GM19372 (cell line): ENCODE measurements around the gene TNFRSF11A.

ENCODE experiments used
- ATAC-seq: cut with Tn5 transposase; IDR thresholded peaks from one replicate; pipeline ENCODE4 v1.9.1; 2021; ENCODE audit warnings: mild to moderate bottlenecking, low read depth, moderate library complexity; ENCODE audit not compliant: unreplicated experiment

TNFRSF11A gene

DNA sequence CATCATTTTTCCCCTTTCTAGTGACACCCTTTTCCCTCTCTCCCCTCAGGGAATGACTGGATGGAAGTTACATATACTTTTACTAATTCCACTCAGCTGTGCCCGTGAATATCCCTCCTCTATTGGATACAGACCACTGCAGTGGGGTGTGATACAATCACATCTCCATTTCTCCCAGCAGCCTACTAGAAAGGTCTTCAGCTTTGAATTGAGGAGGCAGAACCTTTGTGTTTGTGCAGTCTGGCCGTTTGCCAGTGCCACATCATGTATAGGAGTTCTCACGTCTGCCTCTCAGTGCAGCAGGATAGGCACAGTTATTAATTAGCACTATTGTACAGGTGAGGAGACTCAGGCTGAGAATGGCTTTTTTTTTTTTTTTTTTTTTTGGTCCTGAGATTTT is 16.4 kb downstream of the TNFRSF11A start:
- no peak for ATAC-seq

DNA sequence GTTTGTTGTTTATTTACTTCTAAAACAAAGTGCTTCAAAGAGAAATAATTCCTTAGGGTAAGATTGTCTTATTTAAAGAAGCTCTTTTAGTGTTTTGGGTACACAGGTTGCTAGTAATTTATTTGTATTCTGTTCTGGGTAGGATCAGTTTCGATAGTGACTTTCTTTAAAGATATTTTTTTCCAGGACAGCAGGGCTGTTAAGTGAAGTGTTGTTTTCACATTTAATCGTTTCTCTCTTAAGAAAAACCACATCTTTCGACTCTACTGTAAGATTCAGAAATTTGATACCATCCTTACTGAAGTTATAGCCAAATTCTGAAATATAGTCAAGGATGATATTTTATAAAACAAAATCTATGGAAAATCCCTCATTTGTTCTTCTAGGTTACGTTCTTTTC is 17.8 kb downstream of the TNFRSF11A start:
- no peak for ATAC-seq

DNA sequence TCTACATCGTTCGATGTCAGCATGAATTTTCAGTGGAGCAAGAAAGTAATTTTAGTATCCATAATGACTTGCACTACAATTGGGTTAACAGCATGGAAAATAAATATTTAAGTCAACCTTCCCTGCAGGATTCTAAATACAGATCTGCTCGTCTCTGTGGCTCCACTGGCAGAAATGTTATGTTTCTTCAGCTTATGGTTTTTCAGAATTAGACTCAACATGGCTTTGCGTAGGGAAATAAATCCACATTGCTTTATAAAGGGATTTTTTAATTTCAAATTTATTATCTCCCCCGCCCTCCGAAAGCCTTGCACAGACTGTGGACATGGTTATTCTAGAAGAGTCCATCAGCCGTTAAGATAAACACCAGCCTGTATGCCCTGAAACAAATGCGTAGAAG is 18.2 kb downstream of the TNFRSF11A start:
- ATAC-seq, result no peak

DNA sequence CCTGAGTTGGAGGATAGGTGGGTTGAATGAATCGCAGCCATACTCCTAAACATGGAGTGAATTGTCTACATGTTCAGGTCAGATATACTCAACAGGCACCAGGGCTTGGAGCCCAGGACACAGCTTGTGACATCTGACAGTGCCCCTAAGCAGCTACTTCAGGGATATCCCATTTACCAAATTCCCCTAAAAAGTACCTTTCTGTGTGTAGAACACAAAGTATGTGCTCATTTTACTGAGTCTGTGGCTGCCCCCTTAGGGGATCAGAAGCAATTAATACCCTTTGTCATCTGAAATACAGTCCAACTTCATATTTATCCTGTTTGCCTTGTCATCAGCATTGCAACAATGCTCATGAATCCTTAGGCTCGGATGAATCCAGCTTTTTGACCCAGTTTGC is 20.8 kb downstream of the TNFRSF11A start:
- no peak for ATAC-seq

DNA sequence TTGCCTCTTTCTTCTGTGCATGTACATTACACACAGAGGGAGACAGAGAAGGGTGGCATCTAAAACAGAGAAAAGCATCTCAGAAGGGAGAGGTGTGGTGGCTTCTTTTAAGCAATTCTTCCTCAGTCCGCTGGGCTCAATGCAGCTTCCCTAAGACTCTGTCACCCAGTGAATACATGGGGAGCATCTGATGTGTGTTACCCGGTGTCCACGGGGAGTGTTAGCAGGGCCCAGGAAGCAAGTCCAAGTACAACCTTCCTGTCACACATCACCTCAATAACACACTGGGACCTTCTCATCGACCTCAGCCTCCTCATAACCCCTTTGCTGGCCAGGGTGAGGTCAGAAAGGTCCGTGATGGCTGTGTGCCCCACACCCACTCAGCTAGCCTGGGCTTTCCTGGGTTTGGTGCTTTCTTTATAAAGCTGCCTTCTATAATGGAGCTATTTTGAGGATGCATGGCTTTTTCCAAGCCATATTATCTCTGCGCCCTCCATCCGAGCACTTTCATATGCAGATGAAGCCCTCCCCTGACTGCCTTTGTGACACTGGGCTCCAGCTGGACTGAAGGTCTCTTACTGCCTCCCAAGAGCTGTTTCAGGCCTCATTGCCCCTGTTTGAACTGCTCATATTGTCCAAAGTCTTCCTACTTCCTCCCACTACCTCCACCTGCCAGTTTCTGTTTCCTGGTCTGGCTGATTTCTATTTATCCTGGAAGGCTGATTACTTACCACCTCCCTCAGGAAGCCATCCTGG is 21.4 kb downstream of the TNFRSF11A start:
- no peak for ATAC-seq

DNA sequence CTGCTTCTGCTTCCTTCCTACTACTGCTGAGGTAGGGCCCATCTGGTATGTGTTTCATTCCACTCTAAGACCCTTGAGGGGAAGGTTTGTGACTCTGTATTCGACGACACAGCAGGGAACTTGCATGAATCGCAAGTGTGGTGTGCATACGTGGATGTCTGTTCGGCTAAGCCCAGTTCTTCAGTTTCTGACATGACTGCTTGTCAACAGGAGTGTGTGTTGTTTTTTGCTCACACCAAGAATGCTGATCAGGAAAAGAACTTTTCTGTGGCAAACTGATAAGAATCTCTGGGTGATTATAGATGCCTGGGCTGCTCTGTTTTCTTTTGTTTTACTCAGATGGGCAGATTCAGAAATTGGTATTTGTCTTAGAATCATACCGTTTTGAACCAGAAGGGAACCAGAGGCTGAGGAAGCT is 22.0 kb downstream of the TNFRSF11A start:
- ATAC-seq, result no peak

DNA sequence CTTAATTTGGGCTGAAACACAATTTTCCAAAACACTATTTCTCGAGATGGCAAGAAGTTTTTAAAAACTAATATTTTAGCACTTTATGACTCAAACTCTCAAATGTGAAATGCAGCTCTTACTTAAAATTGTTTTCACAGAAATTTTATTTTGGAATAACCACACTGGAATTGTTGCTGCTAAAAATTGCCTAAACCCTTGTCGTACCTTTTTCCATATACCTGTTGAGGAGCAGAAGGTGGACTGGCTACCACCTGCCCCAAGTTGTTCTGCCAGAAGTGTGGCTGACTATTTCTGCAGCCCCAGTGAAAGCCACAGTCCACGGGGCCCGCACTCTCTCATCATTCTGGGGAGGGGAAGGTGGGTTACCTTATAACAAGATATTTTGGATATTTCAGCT is 23.4 kb downstream of the TNFRSF11A start:
- no peak for ATAC-seq

DNA sequence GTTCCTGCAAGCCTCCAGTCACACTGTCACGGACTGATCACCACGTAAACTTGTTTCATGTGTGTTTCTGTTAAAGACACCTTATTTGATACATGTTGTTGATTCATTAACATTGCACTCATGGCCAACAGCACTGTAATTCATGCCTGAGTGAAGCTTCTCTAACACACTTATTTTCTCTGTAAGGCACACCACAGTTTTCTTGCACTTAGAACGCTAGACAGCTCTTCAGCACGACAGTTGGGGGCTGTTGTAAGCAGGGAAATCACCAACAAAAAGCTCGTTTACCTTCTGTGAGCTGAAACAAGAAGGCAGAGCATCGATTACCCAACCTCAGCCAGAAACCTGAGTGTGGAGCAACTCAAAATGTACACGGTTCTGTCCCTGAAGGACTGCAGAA is 28.1 kb downstream of the TNFRSF11A start:
- ATAC-seq, result no peak

DNA sequence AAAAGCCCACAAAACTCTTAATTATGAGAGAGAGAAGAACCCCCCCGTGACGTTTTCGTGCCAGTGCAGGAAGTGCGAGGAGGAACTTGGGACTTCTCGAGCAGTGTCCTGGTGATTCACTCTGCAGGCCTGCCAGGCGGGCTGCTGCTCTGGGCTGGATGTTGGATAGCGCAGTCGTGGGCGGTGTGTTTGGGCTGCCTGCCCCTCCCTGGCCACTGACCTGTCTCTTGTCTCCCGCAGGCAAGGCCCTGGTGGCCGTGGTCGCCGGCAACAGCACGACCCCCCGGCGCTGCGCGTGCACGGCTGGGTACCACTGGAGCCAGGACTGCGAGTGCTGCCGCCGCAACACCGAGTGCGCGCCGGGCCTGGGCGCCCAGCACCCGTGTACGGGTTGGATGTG is 29.0 kb downstream of the TNFRSF11A start:
- ATAC-seq, result no peak

DNA sequence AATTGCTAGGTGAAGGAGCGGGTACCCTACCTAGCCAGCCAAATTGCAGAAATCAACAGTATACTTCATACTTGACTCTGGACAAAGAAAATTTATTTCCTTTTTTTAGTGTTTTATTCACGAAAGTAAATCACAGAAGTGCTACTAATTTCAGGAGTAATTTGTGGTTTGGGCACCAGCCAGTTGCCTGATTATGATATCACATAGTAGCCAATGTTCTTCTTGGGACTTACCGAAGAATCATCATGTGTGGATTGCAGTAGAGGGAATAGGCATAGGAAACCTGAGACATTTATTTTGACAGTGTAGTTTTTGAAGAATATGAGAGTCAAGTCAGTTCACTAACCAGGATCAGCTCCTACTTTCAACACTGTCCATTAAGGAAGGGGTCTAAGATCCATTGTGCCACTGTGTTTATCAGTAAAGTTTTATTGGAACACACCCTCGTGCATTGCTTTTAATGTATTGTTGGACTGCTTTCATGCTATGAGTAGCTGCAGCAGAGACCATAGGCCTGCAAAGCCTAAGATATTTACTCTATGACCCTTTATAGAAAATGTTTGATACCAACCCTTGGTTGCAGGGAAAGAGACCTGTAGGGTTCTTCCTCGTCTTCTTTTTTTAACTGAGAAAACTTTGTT is 32.1 kb downstream of the TNFRSF11A start:
- no peak for ATAC-seq

DNA sequence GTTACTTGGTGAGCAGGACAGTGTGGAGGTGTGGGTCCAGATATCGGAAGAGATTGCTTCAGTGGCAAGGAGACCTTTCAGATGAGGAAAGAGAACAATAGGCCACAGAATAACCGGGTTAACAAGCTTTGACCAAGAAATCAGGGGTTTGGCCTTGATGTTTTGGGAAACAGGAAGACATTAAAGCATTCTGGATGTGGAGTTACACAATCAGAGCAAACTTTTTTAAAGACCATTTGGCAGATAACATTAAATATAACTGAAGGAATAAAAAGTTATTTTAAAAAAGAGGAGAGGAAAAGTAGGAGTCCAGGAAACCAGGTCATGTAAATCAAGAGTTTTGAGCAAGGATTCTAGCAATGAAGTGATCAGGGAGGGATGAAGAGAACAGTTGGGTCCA is 35.7 kb downstream of the TNFRSF11A start:
- no peak for ATAC-seq

DNA sequence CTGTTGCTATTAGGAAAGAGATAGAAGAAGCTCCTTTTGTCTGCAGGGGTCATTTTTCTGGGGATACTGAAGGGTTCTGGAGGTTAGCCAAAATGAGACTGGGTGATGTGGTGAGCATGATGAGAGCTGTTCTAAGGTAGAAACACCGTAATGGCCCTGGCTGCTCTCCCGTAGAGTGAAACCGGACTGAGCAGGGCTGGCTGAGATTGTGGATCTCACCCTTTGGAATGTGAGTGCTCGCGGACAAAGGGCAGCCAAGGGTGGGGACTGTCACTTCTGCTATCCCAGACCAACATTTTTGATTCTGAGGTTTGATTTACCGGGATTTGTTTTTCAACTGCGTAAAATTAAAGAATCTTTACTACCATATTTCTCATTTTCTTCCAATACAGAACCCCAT is 36.2 kb downstream of the TNFRSF11A start:
- no peak for ATAC-seq

DNA sequence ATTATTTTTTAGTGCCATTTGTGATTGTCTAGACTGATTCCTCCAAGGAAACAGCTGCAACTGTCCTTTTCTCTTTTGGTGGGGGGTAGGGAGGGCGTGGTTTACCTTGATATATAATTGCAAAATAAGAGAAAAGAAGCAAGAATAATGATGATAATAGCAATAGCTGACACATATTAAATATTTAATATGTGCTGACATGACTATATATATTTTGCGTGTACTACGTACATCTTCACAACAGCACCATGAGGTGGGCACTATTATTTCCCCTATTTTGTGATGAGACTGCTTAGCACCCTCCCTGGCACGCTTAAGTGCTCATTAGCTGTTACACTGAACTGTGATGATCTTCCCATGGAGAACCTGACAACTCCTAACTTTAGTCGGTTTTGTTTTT is 39.4 kb downstream of the TNFRSF11A start:
- ATAC-seq, result no peak

DNA sequence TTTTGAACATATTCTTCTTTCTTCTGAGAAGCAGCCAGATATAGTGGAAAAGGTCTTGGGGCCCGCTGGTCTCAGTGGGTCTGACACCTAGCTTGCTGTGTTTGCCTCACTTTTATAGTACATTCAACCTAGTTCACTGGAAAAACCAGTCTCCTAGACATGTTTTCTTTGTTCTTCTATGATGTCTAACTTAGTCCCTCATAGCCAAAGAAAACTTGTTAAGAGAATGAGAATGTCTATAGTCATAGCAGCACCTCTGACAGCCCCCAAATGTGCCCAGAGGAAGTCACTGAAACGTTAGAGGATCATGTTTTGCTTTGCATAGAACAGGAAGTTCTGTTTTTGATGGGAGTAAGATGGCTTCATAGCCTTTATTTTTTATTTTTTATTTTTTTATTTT is 40.3 kb downstream of the TNFRSF11A start:
- ATAC-seq, result no peak

DNA sequence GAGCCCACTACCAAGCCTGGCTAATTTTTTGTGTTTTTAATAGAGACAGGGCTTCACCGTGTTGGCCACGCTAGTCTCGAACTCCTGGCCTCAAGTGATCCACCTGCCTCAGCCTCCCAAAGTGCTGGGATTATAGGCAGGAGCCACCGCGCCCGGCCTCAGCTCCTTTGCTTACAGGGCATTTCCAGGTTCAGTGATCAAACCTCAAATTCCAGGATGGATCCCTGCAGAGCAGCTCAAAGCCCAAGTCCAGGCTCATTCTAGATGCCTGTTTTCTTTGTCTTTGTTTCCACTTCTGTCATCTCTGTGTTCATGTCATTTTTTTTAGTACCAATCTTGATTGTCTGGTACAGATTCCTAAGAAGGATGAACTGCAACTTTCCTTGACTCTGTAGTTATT is 41.9 kb downstream of the TNFRSF11A start:
- ATAC-seq, result no peak

DNA sequence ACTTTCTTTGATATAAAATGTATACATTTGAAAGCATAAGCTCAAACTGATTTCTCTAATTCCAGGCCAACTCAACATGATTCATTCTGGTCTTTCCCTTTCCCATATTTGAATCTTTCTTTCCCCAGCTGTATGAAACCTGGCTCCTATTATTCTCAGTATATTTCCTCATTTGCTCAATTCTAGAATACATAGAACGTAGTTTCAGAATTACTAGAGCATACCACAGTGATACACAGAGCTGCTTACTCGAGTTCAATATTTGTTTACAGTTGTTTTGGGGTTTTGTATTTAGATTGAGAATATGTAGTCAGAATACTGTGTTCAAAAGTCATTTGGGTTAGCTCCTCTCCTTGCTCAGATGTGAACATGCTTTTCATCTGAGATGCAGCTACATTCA is 43.0 kb downstream of the TNFRSF11A start:
- peak; percentile 52 for ATAC-seq

DNA sequence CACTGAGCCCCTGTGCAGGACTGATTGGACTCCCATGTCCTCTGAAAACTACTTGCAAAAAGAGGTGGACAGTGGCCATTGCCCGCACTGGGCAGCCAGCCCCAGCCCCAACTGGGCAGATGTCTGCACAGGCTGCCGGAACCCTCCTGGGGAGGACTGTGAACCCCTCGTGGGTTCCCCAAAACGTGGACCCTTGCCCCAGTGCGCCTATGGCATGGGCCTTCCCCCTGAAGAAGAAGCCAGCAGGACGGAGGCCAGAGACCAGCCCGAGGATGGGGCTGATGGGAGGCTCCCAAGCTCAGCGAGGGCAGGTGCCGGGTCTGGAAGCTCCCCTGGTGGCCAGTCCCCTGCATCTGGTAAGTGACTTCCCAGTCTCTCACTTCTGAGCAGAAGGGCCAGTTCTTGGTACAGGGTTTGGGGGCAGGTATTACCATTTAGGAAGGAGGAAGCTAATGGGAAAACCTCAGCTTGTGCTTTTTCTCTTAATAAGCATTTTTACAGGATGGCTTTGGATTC is 44.1 kb downstream of the TNFRSF11A start:
- ATAC-seq, result no peak

DNA sequence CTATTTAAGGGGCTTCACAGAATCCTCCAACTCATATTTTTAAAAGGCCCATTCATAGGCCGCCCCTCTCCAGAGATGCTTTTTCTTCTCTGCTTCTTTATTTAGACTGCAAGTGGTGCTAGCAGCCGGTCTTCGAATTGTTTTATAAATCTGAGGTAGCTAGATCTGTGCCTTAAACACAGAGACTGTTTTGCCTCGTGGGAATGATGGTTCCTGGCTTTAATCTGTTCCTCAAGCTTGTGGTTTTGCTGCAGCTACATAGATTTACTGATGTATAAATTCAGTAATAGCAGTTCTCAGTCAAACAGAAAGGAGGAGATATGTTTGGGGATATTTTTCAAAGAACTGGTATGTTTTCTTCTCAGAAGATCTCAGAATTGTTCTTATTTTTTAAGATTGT is 45.3 kb downstream of the TNFRSF11A start:
- ATAC-seq, result no peak

DNA sequence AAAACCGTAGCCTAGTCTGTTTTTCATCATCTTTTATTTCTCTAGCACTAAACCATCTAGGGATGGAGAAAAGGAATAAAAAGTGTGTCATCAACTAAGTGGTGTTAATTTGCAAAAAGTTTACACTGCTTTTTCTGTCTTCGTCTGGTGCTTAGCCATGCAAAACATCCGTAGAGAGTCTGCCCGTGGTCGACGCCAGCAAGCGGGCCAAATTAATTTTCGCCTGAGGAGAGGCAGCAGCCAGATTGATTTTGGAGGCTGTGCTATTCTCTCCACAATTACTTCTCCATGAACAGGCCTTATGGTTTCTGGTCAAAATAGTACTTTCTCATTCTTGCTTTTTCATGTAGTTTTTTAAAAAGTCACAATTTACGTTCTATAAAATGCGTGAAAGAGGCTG is 46.3 kb downstream of the TNFRSF11A start:
- ATAC-seq, result no peak

DNA sequence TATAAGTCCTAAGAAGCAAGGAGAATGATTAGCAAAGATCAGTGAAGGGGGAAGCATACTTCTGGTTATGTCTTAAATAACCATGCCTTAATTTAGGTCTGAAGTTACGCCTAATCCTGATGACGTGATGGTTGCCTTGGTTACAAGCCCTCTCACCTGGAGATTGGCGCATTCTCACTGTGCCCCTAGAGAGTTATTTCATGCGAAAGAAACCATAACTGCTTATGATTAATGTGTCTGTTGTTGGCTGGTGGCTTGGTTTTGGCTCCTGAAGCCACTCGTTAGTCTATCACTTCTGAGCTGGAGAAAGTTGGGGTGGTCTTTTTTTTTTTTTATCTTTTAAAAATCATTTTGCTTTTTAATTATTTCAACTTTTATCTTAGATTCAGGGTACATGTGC is 47.0 kb downstream of the TNFRSF11A start:
- ATAC-seq, result no peak

DNA sequence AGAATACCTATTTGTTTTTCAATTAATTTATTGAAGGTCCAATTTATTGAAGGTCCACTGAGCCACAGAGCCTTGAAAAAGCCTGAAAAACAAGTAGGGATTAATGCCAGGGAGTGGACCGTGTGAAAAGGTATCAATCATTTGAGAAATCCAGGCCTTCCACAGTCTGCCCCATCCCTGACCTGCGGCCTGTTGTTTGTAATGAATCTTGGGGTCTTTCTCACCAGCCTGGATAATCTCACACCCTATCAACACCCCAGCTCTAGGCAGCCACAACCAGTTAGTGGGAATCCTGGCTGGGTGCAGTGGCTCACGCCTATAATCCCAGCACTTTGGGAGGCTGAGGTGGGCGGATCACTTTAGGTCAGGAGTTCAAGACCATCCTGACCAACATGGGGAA is 47.8 kb downstream of the TNFRSF11A start:
- ATAC-seq, result no peak

DNA sequence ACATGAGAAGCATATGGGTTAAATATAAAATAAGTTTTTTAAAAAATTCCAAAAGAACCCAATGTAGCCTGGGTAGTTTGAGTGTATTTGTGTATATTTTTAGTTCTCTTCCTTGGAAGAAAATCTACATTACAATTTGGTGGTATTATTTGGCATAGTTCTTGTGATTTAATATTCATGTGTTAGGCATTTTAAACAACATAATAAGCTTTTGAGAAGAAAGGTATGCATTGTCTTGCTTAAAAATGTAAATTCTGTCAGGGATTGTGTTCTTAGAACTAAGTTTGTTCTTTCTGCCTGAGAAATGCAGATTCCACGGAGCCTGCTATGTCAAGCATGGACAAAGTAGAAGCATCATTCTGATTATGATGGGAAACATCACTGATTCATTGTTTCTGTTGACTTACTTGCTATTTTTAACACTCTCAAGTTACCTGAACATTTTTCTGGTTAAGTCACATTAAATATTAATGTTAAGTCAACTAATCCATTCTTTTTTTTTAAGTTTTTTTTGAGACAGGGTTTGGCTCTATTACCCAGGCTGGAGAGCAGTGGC is 49.4 kb downstream of the TNFRSF11A start:
- no peak for ATAC-seq
